PC-9 (cell line): ENCODE measurements around the gene RAET1E. TPM values are rescaled to one million over a fixed set of nuclear protein-coding genes. Genes with fewer than 3 reads are reported as not detected.

ENCODE experiments used
- BruUV-seq: library from RNA; stranded (reverse); fragments of 400-500 nt; replicated peaks from 2 replicates; lab custom pipeline; 2021; lab: Mats Ljungman, UMichigan
- CTCF ChIA-PET: fragments of 300-600 bp; sonication (Branson Sonifier 250); formaldehyde crosslinking; loops from one replicate; lab custom pipeline; 2022; ENCODE audit warnings: antibody characterized with exemption; lab: Charles Lee
- POLR2A ChIA-PET: fragments of 300-600 bp; sonication (Branson Sonifier 250); formaldehyde crosslinking; loops from one replicate; lab custom pipeline; 2022; ENCODE audit warnings: antibody characterized with exemption; ENCODE audit not compliant: unreplicated experiment; lab: Charles Lee
- DNase-seq, 2 experiments: peaks; one replicate each; pipeline versions ENCODE4 v3.0.0 to v3.0.0-alpha.2; 2015 to 2022; ENCODE audit warnings: mixed read lengths in 1 of 2
- H2AFZ ChIP-seq: fragments of 200-600 bp; sonication (generic); 2 replicates; pipeline ENCODE4 v1.8.1; 2017; ENCODE audit warnings: antibody characterized with exemption
- H3F3A ChIP-seq: fragments of 200-600 bp; sonication (generic); 2 replicates; pipeline ENCODE4 v1.8.1; 2017; ENCODE audit warnings: antibody characterized with exemption, mild to moderate bottlenecking, low read depth; ENCODE audit not compliant: insufficient read depth
- H3K27ac ChIP-seq: fragments of 200-600 bp; sonication (generic); 2 replicates; pipeline ENCODE4 v1.6.1; 2016; ENCODE audit warnings: mixed run types
- H3K27me3 ChIP-seq: fragments of 200-600 bp; sonication (generic); 2 replicates; pipeline ENCODE4 v1.6.1; 2016; ENCODE audit warnings: low read depth, mixed run types; ENCODE audit not compliant: insufficient read depth
- H3K36me3 ChIP-seq: fragments of 200-600 bp; sonication (generic); 2 replicates; pipeline ENCODE4 v1.6.1; 2016; ENCODE audit warnings: low read depth, mixed run types
- H3K4me1 ChIP-seq: fragments of 200-600 bp; sonication (generic); replicated peaks from 2 replicates; pipeline ENCODE4 v1.6.1; 2016; ENCODE audit warnings: mixed run types; ENCODE audit not compliant: insufficient read depth
- H3K4me2 ChIP-seq: fragments of 200-600 bp; sonication (generic); 2 replicates; pipeline ENCODE4 v1.6.1; 2017; ENCODE audit warnings: mixed run types
- H3K4me3 ChIP-seq: fragments of 200-600 bp; sonication (generic); 2 replicates; pipeline ENCODE4 v1.6.1; 2016; ENCODE audit warnings: mixed run types
- H3K79me2 ChIP-seq: fragments of 200-600 bp; sonication (generic); 2 replicates; pipeline ENCODE4 v1.6.1; 2017; ENCODE audit warnings: low read depth, mixed run types
- H3K9me2 ChIP-seq: fragments of 200-600 bp; sonication (generic); 2 replicates; pipeline ENCODE4 v1.8.1; 2017; ENCODE audit warnings: mild to moderate bottlenecking; ENCODE audit not compliant: insufficient read depth
- H3K9me3 ChIP-seq: fragments of 200-600 bp; sonication (generic); 2 replicates; pipeline ENCODE4 v1.8.1; 2016; ENCODE audit warnings: low read depth; ENCODE audit not compliant: insufficient read depth
- H4K20me1 ChIP-seq: fragments of 200-600 bp; sonication (generic); 2 replicates; pipeline ENCODE4 v1.8.1; 2017; ENCODE audit not compliant: insufficient read depth
- EZH2 ChIP-seq: fragments of 200-600 bp; sonication (generic); IDR thresholded peaks from 2 replicates; pipeline ENCODE4 v1.8.0; 2017; ENCODE audit warnings: antibody characterized with exemption, low read depth
- intact Hi-C: fragments of 100-400 bp; cut with micrococcal nuclease; formaldehyde crosslinking; loops from one replicate; pipeline ENCODE4 v1.10.0; 2022; ENCODE audit not compliant: unreplicated experiment
- total RNA-seq: library from RNA; stranded (reverse); gene quantifications from 2 replicates; pipeline ENCODE4 v1.2.3, GENCODE V29; 2021
- TF ChIP-seq, protein P1 (sequence below): fragments of 200-600 bp; sonication (generic); conservative IDR thresholded peaks from 2 replicates; pipeline ENCODE4 v1.6.1; 2017; ENCODE audit warnings: mixed run types, antibody characterized with exemption, mild to moderate bottlenecking, moderate library complexity

The RAET1E gene
- total RNA-seq, 1 experiment from 2014 or later, result 0.20 TPM

DNA sequence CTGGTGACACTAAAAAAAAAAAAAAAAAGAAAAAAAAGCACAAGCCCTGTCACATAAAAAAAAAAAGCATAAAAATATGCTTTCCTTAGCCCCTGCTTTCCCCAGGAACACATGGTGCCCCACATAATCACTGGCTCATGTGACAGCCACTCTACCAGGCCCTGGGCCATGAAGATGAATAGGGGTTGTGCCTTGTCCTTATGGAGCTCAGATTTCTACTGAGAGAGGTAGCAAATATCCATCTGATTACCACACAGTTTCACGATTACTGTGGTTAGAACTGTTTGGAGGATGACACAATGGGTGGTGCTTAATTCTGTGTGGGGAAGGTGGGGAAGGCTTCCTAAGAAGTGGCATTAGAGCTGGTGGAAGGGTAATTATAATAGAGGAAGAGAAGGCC, 9.3 kb downstream of the RAET1E start:
- Histone ChIP-seq H3K27me3 (no peaks in the 10 kb centered on the region), H3K9me3 (no peaks in the 10 kb centered on the region), H3K79me2 (no peaks in the 10 kb centered on the region), H3K27ac (peak overlapping the region; percentile 84), H4K20me1 (no peaks in the 10 kb centered on the region), H3F3A (peaks cover 19% of the 10 kb centered on the region), H3K4me2 (0 out of 2 replicates have a peak overlapping the region, but pooled peaks have one; percentile 10), H3K36me3 (no peaks in the 10 kb centered on the region), H3K4me3 (no peak overlapping the region), H2AFZ (no peak overlapping the region), H3K4me1 (peaks cover 36% of the 10 kb centered on the region), H3K9me2 (no peaks in the 10 kb centered on the region)
- CTCF ChIA-PET, result no interaction called here
- DNase-seq, result peak in 1 of 2 experiments; percentile 67
- no peak for TF ChIP-seq EZH2
- TF ChIP-seq, protein P1, sequence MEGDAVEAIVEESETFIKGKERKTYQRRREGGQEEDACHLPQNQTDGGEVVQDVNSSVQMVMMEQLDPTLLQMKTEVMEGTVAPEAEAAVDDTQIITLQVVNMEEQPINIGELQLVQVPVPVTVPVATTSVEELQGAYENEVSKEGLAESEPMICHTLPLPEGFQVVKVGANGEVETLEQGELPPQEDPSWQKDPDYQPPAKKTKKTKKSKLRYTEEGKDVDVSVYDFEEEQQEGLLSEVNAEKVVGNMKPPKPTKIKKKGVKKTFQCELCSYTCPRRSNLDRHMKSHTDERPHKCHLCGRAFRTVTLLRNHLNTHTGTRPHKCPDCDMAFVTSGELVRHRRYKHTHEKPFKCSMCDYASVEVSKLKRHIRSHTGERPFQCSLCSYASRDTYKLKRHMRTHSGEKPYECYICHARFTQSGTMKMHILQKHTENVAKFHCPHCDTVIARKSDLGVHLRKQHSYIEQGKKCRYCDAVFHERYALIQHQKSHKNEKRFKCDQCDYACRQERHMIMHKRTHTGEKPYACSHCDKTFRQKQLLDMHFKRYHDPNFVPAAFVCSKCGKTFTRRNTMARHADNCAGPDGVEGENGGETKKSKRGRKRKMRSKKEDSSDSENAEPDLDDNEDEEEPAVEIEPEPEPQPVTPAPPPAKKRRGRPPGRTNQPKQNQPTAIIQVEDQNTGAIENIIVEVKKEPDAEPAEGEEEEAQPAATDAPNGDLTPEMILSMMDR, result no peak
- BruUV-seq, result no TSS peak
- intact Hi-C loops, result no loop called here
- POLR2A ChIA-PET, result no interaction called here

DNA sequence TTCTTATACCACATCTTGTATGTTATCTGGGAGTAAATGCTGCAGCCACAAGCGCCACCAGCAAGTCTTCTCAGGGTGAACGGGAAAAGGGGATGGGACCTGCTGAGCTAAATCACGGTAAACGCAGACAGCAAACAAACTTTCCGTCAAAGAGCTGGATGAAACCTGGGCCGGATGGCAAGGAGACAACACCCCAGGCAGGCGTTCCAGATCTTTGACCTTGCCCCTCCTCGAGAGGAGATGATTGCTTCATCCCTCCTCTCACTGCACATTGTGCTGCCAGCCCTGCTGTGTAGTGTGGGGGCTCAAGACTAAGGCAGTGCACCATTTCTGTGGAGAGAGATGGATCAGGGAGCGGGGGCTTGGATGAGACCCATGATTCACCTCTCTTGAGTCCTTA, 9.8 kb downstream of the RAET1E start:
- Histone ChIP-seq H3K27ac (peak overlapping the region; percentile 84), H3K79me2 (no peaks in the 10 kb centered on the region), H3K27me3 (no peaks in the 10 kb centered on the region), H4K20me1 (no peaks in the 10 kb centered on the region), H3K9me2 (no peaks in the 10 kb centered on the region), H3K9me3 (no peaks in the 10 kb centered on the region), H3K4me2 (0 out of 2 replicates have a peak overlapping the region, but pooled peaks have one; percentile 5), H3K36me3 (no peaks in the 10 kb centered on the region), H3K4me3 (no peak overlapping the region), H3F3A (peaks cover 19% of the 10 kb centered on the region), H2AFZ (no peak overlapping the region), H3K4me1 (peaks cover 36% of the 10 kb centered on the region)
- DNase-seq, result peak in 1 of 2 experiments; percentile 31
- no TSS peak for BruUV-seq
- POLR2A ChIA-PET, result no interaction called here
- TF ChIP-seq, protein P1, result no peak
- no peak for TF ChIP-seq EZH2
- CTCF ChIA-PET, result no interaction called here
- intact Hi-C loops, result no loop called here

DNA sequence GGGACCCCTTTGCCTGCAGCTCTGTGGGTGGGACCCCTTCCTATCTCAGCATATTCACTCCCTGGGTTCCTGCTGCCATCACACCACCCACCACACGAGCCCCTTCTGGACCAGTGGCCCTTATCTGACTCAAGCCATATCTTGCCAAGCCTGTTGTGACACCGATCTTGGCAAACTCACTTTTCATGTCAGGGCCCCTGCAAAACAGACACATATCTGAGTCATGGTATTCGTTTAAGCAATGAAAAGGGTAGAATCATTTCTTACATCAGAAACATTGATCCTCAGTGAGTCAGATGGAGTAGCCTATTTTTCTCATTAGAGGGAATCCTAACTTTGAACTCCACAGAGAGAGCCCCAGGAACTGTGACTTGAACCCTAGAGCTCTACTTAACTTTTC, 10.6 kb downstream of the RAET1E start:
- POLR2A ChIA-PET, result no interaction called here
- H3K4me2 ChIP-seq, result peak overlapping the region; percentile 32
- CTCF ChIA-PET, result no interaction called here

More for the DNA sequence above, 10.6 kb downstream of the RAET1E start:
- peak in 1 of 2 experiments; percentile 91 for DNase-seq
- no peak for TF ChIP-seq EZH2
- TF ChIP-seq, protein P1, result no peak
- Histone ChIP-seq H3K27ac (peak overlapping the region; percentile 84), H3K27me3 (no peaks in the 10 kb centered on the region), H3K79me2 (no peaks in the 10 kb centered on the region), H3K9me2 (no peaks in the 10 kb centered on the region), H4K20me1 (no peaks in the 10 kb centered on the region), H2AFZ (no peak overlapping the region), H3K9me3 (no peaks in the 10 kb centered on the region), H3K36me3 (no peaks in the 10 kb centered on the region), H3K4me1 (peaks cover 36% of the 10 kb centered on the region), H3F3A (peaks cover 19% of the 10 kb centered on the region), H3K4me3 (no peak overlapping the region)
- BruUV-seq, result no TSS peak
- intact Hi-C loops, result no loop called here
